ENCODE measurements around the gene WNK2. TPM values are rescaled to one million over a fixed set of nuclear protein-coding genes. Genes with fewer than 3 reads are reported as not detected.

Gene WNK2
- total RNA-seq, 3 donors from 2014 or later = 2.7 to 3.3 (median 3.0) TPM

DNA sequence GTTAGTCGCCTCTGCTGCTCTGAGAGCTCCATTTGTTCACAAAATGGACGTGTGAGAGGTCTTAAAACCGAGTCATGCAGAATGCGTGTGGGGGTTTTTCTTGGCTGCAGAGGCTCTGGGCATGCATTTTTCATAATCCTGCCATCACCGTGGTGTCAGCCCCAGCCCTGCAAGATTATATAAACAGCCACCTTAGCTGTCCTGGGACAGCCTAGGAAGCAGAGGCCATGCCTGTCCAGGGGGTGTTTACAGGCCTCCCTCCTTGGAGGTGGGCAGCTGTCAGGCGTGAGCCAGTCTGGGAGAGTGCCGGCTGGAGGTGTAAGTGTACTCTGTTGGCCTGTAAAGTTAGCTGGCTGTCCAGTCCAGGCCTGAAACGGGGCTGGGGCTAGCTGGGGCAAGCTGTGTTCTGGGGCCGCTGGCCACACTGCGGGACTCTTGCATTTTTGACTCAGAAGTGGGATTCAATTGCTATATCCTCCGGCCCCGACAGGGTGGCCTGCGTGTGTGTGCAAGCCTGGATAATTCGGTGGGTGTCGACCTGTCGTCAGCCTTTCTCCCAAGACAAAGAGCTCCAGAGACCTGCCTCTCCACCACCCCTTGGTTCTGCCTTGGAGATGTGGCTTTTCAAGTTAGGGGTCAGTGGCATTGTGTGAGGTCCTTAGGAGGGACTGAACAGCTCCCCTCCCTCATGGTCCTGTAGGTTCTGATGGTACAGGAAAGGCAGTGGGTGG, 2.4 kb downstream of the WNK2 start:
- no peaks in the 10 kb centered on the region for H3K36me3 Mint-ChIP-seq (ENCODE audit: insufficient read depth)
- peaks cover 28% of the 10 kb centered on the region for H3K27me3 Mint-ChIP-seq (ENCODE audit: low read depth)
- H3K9me3 Mint-ChIP-seq = no peaks in the 10 kb centered on the region
- peaks cover 8% of the 10 kb centered on the region for H3K4me1 Mint-ChIP-seq (ENCODE audit: low read depth)
- ATAC-seq = no peak
- peak overlapping the region; percentile 54 for H3K4me3 Mint-ChIP-seq
- DNase-seq = no peak

DNA sequence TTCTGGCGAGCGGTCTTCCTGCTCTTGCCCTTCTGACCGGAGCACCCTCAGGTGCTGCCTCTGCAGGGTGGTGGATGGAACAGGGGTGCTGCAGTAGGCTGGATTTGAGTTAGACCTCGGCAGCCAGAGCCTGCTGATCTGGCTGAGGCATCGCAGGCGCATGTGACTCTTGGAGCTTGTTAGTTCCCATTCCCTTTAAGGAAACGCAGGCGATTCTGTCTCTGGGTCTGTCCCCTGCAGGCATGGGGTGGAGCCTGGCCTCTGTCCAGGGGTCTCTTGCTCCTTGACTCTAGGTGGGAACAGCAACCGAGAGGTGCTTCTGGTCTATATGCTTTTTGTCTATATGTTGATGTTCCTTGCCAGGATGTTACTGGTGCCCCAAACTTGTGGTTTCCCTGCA, 3.1 kb downstream of the WNK2 start:
- Mint-ChIP-seq H3K36me3 (ENCODE audit: insufficient read depth) (no peaks in the 10 kb centered on the region), H3K27me3 (ENCODE audit: low read depth) (peaks cover 24% of the 10 kb centered on the region), H3K4me1 (ENCODE audit: low read depth) (peaks cover 8% of the 10 kb centered on the region), H3K9me3 (no peaks in the 10 kb centered on the region), H3K4me3 (no peak overlapping the region)
- ATAC-seq (no peak), DNase-seq (no peak)

GRCh38 chr9:93187574-93187973, 3.6 kb downstream of the WNK2 start:
- DNase-seq (no peak), ATAC-seq (no peak)
- H3K4me3 Mint-ChIP-seq = no peak overlapping the region
- peaks cover 21% of the 10 kb centered on the region for H3K27me3 Mint-ChIP-seq (ENCODE audit: low read depth)
- H3K36me3 Mint-ChIP-seq (ENCODE audit: insufficient read depth) = no peaks in the 10 kb centered on the region
- peaks cover 8% of the 10 kb centered on the region for H3K4me1 Mint-ChIP-seq (ENCODE audit: low read depth)
- no peaks in the 10 kb centered on the region for H3K9me3 Mint-ChIP-seq

GRCh38 chr9:93188426-93189368, 4.8 kb downstream of the WNK2 start:
- H3K36me3 Mint-ChIP-seq (ENCODE audit: insufficient read depth) = no peaks in the 10 kb centered on the region
- H3K4me3 Mint-ChIP-seq = no peak overlapping the region
- no peaks in the 10 kb centered on the region for H3K9me3 Mint-ChIP-seq
- H3K27me3 Mint-ChIP-seq (ENCODE audit: low read depth) = peaks cover 12% of the 10 kb centered on the region
- DNase-seq = no peak
- no peak for ATAC-seq
- H3K4me1 Mint-ChIP-seq (ENCODE audit: low read depth) = peaks cover 3% of the 10 kb centered on the region

GRCh38 chr9:93189369-93190132, 5.6 kb downstream of the WNK2 start:
- DNase-seq = no peak
- ATAC-seq = no peak
- Mint-ChIP-seq H3K4me1 (ENCODE audit: low read depth) (peaks cover 2% of the 10 kb centered on the region), H3K36me3 (ENCODE audit: insufficient read depth) (no peaks in the 10 kb centered on the region), H3K27me3 (ENCODE audit: low read depth) (peaks cover 12% of the 10 kb centered on the region), H3K9me3 (no peaks in the 10 kb centered on the region), H3K4me3 (no peak overlapping the region)

GRCh38 chr9:93190133-93190525, 6.2 kb downstream of the WNK2 start:
- no peak for DNase-seq
- ATAC-seq = no peak
- no peak overlapping the region for H3K4me3 Mint-ChIP-seq
- no peaks in the 10 kb centered on the region for H3K9me3 Mint-ChIP-seq
- H3K4me1 Mint-ChIP-seq (ENCODE audit: low read depth) = peaks cover 2% of the 10 kb centered on the region
- H3K36me3 Mint-ChIP-seq (ENCODE audit: insufficient read depth) = no peaks in the 10 kb centered on the region
- H3K27me3 Mint-ChIP-seq (ENCODE audit: low read depth) = peaks cover 12% of the 10 kb centered on the region

DNA sequence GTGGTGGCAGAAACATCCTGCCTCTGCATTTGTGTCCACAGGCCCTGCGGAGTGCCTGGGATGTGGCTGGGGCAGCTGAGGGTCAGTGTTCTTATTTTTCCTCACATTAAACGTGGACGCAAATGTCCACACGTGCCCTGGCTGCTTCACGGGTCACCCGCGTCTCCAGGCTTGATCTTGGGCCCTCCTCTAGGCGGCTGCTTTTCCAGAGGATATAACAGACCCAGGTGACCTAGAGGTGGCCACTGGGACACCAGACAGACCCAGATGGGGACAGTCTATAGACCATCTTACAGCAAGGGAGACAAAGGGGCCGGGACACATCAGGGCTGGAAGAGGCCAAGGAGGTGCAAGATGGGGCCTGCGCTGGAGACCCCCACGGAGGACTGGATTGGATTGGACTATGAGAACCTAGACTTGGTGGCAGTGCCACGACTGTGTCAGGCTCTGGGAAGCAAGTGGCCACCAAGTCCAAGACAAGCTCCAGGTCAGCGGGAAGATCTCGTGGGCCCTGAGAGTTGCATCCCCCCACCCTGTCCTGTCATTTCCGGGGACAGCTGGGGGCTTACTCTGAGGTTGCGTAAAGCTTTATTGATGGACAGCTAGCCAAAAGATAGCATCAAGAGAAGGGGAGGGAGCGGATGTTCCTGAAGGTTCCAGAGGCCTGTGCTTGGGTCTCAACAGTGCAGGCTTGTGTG, 6.9 kb downstream of the WNK2 start:
- H3K4me3 Mint-ChIP-seq = no peak overlapping the region
- H3K36me3 Mint-ChIP-seq (ENCODE audit: insufficient read depth) = no peaks in the 10 kb centered on the region
- ATAC-seq (no peak), DNase-seq (no peak)
- H3K9me3 Mint-ChIP-seq = no peaks in the 10 kb centered on the region
- H3K27me3 Mint-ChIP-seq (ENCODE audit: low read depth) = peaks cover 8% of the 10 kb centered on the region
- no peaks in the 10 kb centered on the region for H3K4me1 Mint-ChIP-seq (ENCODE audit: low read depth)

- H3K9me3 Mint-ChIP-seq = no peaks in the 10 kb centered on the region
- H3K36me3 Mint-ChIP-seq (ENCODE audit: insufficient read depth) = no peaks in the 10 kb centered on the region
- no peaks in the 10 kb centered on the region for H3K4me1 Mint-ChIP-seq (ENCODE audit: low read depth)
- no peak overlapping the region for H3K4me3 Mint-ChIP-seq
- ATAC-seq = no peak
- DNase-seq = no peak
- H3K27me3 Mint-ChIP-seq (ENCODE audit: low read depth) = peaks cover 3% of the 10 kb centered on the region
Observed at GRCh38 chr9:93191354-93191660, 7.4 kb downstream of the WNK2 start.

- H3K36me3 Mint-ChIP-seq (ENCODE audit: insufficient read depth) = no peaks in the 10 kb centered on the region
- DNase-seq (no peak), ATAC-seq (no peak)
- H3K27me3 Mint-ChIP-seq (ENCODE audit: low read depth) = peaks cover 1% of the 10 kb centered on the region
- no peaks in the 10 kb centered on the region for H3K4me1 Mint-ChIP-seq (ENCODE audit: low read depth)
- no peaks in the 10 kb centered on the region for H3K9me3 Mint-ChIP-seq
- no peak overlapping the region for H3K4me3 Mint-ChIP-seq
Observed at GRCh38 chr9:93192721-93193387, 8.9 kb downstream of the WNK2 start.

DNA sequence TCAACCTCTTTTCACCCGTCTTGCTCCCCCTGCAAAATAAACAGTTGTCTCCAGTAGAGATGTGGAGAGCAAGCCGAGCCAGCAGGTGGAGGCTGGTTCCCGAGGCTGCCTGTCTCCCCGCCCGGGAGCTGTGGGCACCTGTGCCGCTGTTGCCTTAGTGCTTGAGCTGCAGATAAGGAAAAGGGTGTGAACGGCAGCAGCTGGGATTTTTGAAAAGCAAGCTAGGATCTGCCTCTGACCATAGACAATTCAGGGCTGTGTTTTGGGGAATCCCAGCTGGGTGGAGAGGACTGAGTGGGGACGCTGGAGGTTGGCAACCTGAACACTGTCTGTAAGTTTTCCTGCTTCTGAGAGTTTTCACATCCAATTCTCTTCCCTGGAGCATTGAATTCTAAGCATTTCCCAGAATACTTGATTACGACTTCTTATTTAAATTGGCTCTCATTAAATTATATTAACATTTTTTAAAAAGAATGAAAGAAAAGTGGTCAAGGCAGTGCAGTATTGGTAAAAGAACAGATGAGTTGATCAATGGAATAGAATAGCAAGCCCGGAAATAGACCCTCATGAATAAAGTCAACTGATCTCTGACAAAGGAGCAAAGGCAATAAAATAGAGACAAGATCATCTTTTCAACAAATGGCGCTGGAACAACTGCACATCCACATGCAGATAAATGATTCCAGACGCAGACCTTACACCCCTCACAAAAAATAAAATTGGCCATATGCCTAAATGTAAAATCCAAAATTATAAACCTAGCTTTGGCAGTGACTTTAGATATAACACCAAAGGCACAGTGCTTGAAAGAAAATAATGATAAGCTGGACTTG, 9.7 kb downstream of the WNK2 start:
- no peak overlapping the region for H3K4me3 Mint-ChIP-seq
- DNase-seq (no peak), ATAC-seq (no peak)
- H3K27me3 Mint-ChIP-seq (ENCODE audit: low read depth) = peaks cover 1% of the 10 kb centered on the region
- H3K9me3 Mint-ChIP-seq = no peaks in the 10 kb centered on the region
- no peaks in the 10 kb centered on the region for H3K36me3 Mint-ChIP-seq (ENCODE audit: insufficient read depth)
- H3K4me1 Mint-ChIP-seq (ENCODE audit: low read depth) = no peaks in the 10 kb centered on the region

DNA sequence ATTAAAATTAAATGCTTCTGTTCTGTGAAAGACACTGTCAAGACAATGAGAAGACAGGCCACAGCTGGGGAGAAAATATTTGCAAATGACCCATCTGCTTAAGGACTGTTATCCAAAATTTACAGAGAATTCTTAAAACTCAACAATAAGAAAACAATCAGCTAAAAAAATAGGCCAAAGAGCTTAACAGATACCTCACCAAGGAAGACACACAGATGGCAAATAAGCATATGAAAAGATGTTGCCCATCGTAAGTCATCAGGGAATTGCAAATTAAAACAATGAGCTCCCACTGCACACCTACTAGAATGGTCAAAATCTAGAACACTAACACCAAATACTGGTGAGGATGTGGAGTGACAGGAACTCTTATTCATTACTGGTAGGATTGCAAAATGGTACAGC, 10.3 kb downstream of the WNK2 start:
- Mint-ChIP-seq H3K4me1 (ENCODE audit: low read depth) (no peaks in the 10 kb centered on the region), H3K9me3 (no peaks in the 10 kb centered on the region), H3K27me3 (ENCODE audit: low read depth) (peaks cover 1% of the 10 kb centered on the region), H3K36me3 (ENCODE audit: insufficient read depth) (no peaks in the 10 kb centered on the region), H3K4me3 (no peak overlapping the region)
- DNase-seq (no peak), ATAC-seq (no peak)

GRCh38 chr9:93194641-93195040, 10.7 kb downstream of the WNK2 start:
- no peaks in the 10 kb centered on the region for H3K36me3 Mint-ChIP-seq (ENCODE audit: insufficient read depth)
- ATAC-seq = no peak
- H3K4me1 Mint-ChIP-seq (ENCODE audit: low read depth) = no peaks in the 10 kb centered on the region
- no peak for DNase-seq
- no peak overlapping the region for H3K4me3 Mint-ChIP-seq
- H3K9me3 Mint-ChIP-seq = no peaks in the 10 kb centered on the region
- H3K27me3 Mint-ChIP-seq (ENCODE audit: low read depth) = peaks cover 1% of the 10 kb centered on the region

Data from activated T-cell treated with anti-CD3 and anti-CD28 coated beads, Interleukin-2, amount 50 U/mL, for 4 hours (primary cell).